Liver (tissue), 9 donors: ENCODE results near the gene NSL1. TPM values are rescaled to one million over a fixed set of nuclear protein-coding genes. Genes with fewer than 3 reads are reported as not detected.

Experiments
- DNase-seq: peaks from one replicate; pipeline ENCODE4 v3.0.0-alpha.2; 2017; ENCODE audit warnings: low spot score
- H3K27ac ChIP-seq, 2 donors: one replicate each; pipeline ENCODE4 v1.7.0; 2013; ENCODE audit warnings: inconsistent platforms in 2 of 2, low read length in 2 of 2, control low read depth in 1 of 2, low read depth in 1 of 2, mild to moderate bottlenecking in 1 of 2
- H3K27me3 ChIP-seq, 4 donors: one replicate each; pipeline versions ENCODE4 v1.6.1 to v1.7.0; 2013; ENCODE audit warnings: low read length in 3 of 4, inconsistent platforms in 1 of 4, mild to moderate bottlenecking in 1 of 4, moderate library complexity in 1 of 4; ENCODE audit not compliant: control insufficient read depth in 4 of 4, insufficient read depth in 4 of 4
- H3K36me3 ChIP-seq, 4 donors: one replicate each; pipeline versions ENCODE4 v1.6.1 to v1.7.0; 2013; ENCODE audit warnings: low read length in 3 of 4, mild to moderate bottlenecking in 3 of 4, low read depth in 1 of 4, moderate library complexity in 1 of 4; ENCODE audit not compliant: control insufficient read depth in 4 of 4, insufficient read depth in 3 of 4
- H3K4me1 ChIP-seq, 4 donors: one replicate each; pipeline versions ENCODE4 v1.6.1 to v1.7.0; 2013; ENCODE audit warnings: low read length in 3 of 4, mild to moderate bottlenecking in 3 of 4, moderate library complexity in 1 of 4; ENCODE audit not compliant: control insufficient read depth in 4 of 4, insufficient read depth in 4 of 4
- H3K4me3 ChIP-seq, 3 donors: one replicate each; pipeline versions ENCODE4 v1.6.1 to v1.7.0; 2013; ENCODE audit warnings: low read length in 3 of 3, control low read depth in 1 of 3, low read depth in 1 of 3, mild to moderate bottlenecking in 1 of 3
- H3K9ac ChIP-seq, 2 donors: one replicate each; pipeline ENCODE4 v1.7.0; 2013; ENCODE audit warnings: low read length in 2 of 2, mild to moderate bottlenecking in 2 of 2, moderate library complexity in 2 of 2, control low read depth in 1 of 2, low read depth in 1 of 2
- H3K9me3 ChIP-seq, 4 donors: one replicate each; pipeline versions ENCODE4 v1.6.1 to v1.7.0; 2013; ENCODE audit warnings: low read length in 3 of 4; ENCODE audit not compliant: control insufficient read depth in 4 of 4
- ATF3 ChIP-seq: IDR thresholded peaks from 2 replicates; pipeline ENCODE4 v1.6.1; 2016; ENCODE audit warnings: antibody characterized with exemption
- CTCF ChIP-seq: fragments of 150-350 bp; IDR thresholded peaks from 2 replicates; pipeline ENCODE4 v1.5.1; 2017; ENCODE audit warnings: improper control_type of control experiment, low read depth, low read length; ENCODE audit not compliant: missing input control
- EGR1 ChIP-seq, 2 donors: IDR thresholded peaks; 2 replicates each; pipeline ENCODE4 v1.6.1; 2016 to 2018; ENCODE audit warnings: antibody characterized with exemption in 2 of 2, low read depth in 2 of 2
- FOXA1 ChIP-seq: IDR thresholded peaks from 2 replicates; pipeline ENCODE4 v1.6.1; 2016; ENCODE audit warnings: antibody characterized with exemption
- FOXA2 ChIP-seq: IDR thresholded peaks from 2 replicates; pipeline ENCODE4 v1.6.1; 2016; ENCODE audit warnings: antibody characterized with exemption
- GABPA ChIP-seq, 2 donors: IDR thresholded peaks in 1 of 2; conservative IDR thresholded peaks in 1 of 2; 2 replicates each; pipeline ENCODE4 v1.6.1; 2016; ENCODE audit warnings: antibody characterized with exemption in 2 of 2, mild to moderate bottlenecking in 1 of 2, moderate library complexity in 1 of 2
- HNF4A ChIP-seq, 2 donors: conservative IDR thresholded peaks; 2 replicates each; pipeline ENCODE4 v1.6.1; 2016; ENCODE audit warnings: antibody characterized with exemption in 2 of 2, mild to moderate bottlenecking in 2 of 2
- JUND ChIP-seq, 2 donors: IDR thresholded peaks; 2 replicates each; pipeline ENCODE4 v1.6.1; 2016; ENCODE audit warnings: antibody characterized with exemption in 2 of 2
- MAX ChIP-seq: IDR thresholded peaks from 2 replicates; pipeline ENCODE4 v1.6.1; 2016; ENCODE audit warnings: antibody characterized with exemption
- NR2F2 ChIP-seq: IDR thresholded peaks from 2 replicates; pipeline ENCODE4 v1.6.1; 2016; ENCODE audit warnings: antibody characterized with exemption
- RAD21 ChIP-seq, 2 donors: IDR thresholded peaks; 2 replicates each; pipeline ENCODE4 v1.6.1; 2016; ENCODE audit warnings: antibody characterized with exemption in 2 of 2, mild to moderate bottlenecking in 2 of 2
- REST ChIP-seq: IDR thresholded peaks from 2 replicates; pipeline ENCODE4 v1.6.1; 2016; ENCODE audit warnings: antibody characterized with exemption, mild to moderate bottlenecking
- RXRA ChIP-seq, 2 donors: IDR thresholded peaks; 2 replicates each; pipeline ENCODE4 v1.6.1; 2017 to 2018; ENCODE audit warnings: antibody characterized with exemption in 2 of 2, mild to moderate bottlenecking in 1 of 2
- SP1 ChIP-seq: IDR thresholded peaks from 2 replicates; pipeline ENCODE4 v1.6.1; 2018; ENCODE audit warnings: antibody characterized with exemption, mild to moderate bottlenecking
- YY1 ChIP-seq: IDR thresholded peaks from 2 replicates; pipeline ENCODE4 v1.6.1; 2016; ENCODE audit warnings: antibody characterized with exemption, mild to moderate bottlenecking
- ZBTB33 ChIP-seq: IDR thresholded peaks from 2 replicates; pipeline ENCODE4 v1.6.1; 2016; ENCODE audit warnings: antibody characterized with exemption
- WGBS: extraction: QIAGEN DNeasy Blood & Tissue Kit; methylation state at CpG from one replicate; pipeline ENCODE4 v1.1.7; 2013; 5-methylcytosine and 5-hydroxymethylcytosine counted together
- polyA plus RNA-seq, 2 donors: library from polyadenylated mRNA; stranded (reverse) in 1 of 2; unstranded in 1 of 2; fragments of 200-250 nt in 1 of 2; fragments of >200 nt in 1 of 2; fragmentation: Nextera tagmentation in 1 of 2; extraction: Ambion mirVana in 1 of 2; gene quantifications; one replicate each; pipeline versions ENCODE4 v1.2.1 to v1.2.3, GENCODE V29; 2013 to 2015
- total RNA-seq, 2 donors: library from RNA; depleted of rRNA; stranded (reverse); fragments of >200 nt; gene quantifications; one replicate each; pipeline ENCODE4 v1.2.3, GENCODE V29; 2014
- donor health status: healthy.
- donor health status: healthy.
- donor health status: healthy.
- donor health status: healthy.
- donor health status: healthy.

Gene NSL1
- total and polyA plus RNA-seq, 4 donors: 17.2 to 31.3 (median 18.7) TPM

GRCh38 chr1:212805767-212806166 is 14.2 kb upstream of the NSL1 start:
- no peaks in the 10 kb centered on the region for H3K9me3 ChIP-seq
- 91% methylated on average over 3 of the region's 3 CpGs for WGBS
- no peak overlapping the region for H3K9ac ChIP-seq
- no peaks in the 10 kb centered on the region for H3K27me3 ChIP-seq
- no peak for TF ChIP-seq REST
- TF ChIP-seq ATF3: no peak
- TF ChIP-seq GABPA (IDR thresholded peaks at IDR 0.05 in 1 of 2, conservative IDR thresholded peaks at IDR 0.05 in 1 of 2): no peak
- TF ChIP-seq MAX: no peak
- TF ChIP-seq RAD21 (IDR thresholded peaks at IDR 0.05): no peak
- TF ChIP-seq YY1: no peak
- TF ChIP-seq HNF4A (conservative IDR thresholded peaks at IDR 0.05): no peak
- TF ChIP-seq FOXA2: no peak
- TF ChIP-seq CTCF: no peak
- TF ChIP-seq ZBTB33: no peak
- no peak for TF ChIP-seq JUND (IDR thresholded peaks at IDR 0.05)
- H3K4me1 ChIP-seq: no peaks in the 10 kb centered on the region
- DNase-seq: no peak
- no peak overlapping the region for H3K27ac ChIP-seq
- peaks cover 0 to 13% (median 9%) of the 10 kb centered on the region in 4 donors for H3K36me3 ChIP-seq
- H3K4me3 ChIP-seq: no peak overlapping the region

- peaks cover 0 to 26% (median 10%) of the 10 kb centered on the region in 4 donors for H3K36me3 ChIP-seq
- no peaks in the 10 kb centered on the region for H3K27me3 ChIP-seq
- 94% methylated on average over 3 of the region's 3 CpGs for WGBS
- H3K9me3 ChIP-seq: no peaks in the 10 kb centered on the region
- peaks cover 2 to 4% (median 3%) of the 10 kb centered on the region in 4 donors for H3K4me1 ChIP-seq
- H3K9ac ChIP-seq: no peak overlapping the region
- H3K27ac ChIP-seq: no peak overlapping the region
- no peak overlapping the region for H3K4me3 ChIP-seq
- no peak for DNase-seq
- TF ChIP-seq RAD21 (IDR thresholded peaks at IDR 0.05): no peak
- TF ChIP-seq ATF3: no peak
- no peak for TF ChIP-seq SP1
- no peak for TF ChIP-seq ZBTB33
- no peak for TF ChIP-seq GABPA (IDR thresholded peaks at IDR 0.05 in 1 of 2, conservative IDR thresholded peaks at IDR 0.05 in 1 of 2)
- no peak for TF ChIP-seq YY1
- TF ChIP-seq FOXA1: no peak
- no peak for TF ChIP-seq FOXA2
- TF ChIP-seq CTCF: no peak
- no peak for TF ChIP-seq NR2F2
- TF ChIP-seq EGR1 (IDR thresholded peaks at IDR 0.05; ENCODE audit: low read depth in 2 of 2): no peak
- TF ChIP-seq RXRA (IDR thresholded peaks at IDR 0.05): no peak
These were observed 6.1 kb upstream of the NSL1 start for GRCh38 chr1:212797681-212798080.
